ENCODE results near the gene TRDN.

DNA sequence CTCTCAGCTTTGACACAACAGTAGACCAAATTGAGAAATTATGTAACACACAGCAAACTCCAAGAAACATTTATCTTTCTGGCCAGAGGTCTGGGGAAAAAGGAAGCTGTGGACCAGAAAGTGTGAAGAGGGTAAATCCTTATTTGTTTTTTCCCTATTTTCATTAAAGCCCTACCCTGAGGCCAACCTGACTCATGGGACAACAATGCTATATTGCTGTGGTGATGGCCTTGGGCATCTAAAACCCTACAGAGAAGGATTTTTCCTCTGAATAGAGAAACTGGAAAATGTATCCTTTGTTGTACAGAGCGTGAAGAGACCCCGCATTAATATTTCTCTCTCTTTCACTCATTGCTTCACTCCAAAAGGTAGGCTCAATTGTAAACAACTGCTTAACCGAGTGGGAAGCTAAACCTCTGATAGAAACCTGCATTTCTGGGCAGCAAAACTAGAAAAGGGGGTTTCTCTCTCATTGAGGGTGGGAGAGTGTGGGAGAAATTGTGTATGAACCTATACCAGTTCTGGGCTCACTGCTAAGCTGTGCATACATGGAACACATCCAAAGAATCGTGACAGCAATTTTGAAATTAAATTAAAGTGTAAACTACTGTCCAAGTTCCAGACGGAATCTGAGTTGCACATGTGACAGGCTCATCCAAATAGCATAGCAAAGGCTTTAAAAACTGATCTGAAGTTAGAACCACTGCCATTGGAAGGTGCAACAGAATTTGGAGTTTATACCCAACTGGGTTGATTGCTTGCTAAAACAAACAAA lies 465.2 kb downstream of the TRDN start:
- no peak for TF ChIP-seq EZH2 (IDR thresholded peaks at IDR 0.05)
- TF ChIP-seq POLR2AphosphoS5 (IDR thresholded peaks at IDR 0.05; ENCODE audit: borderline replicate concordance, low read depth, low read length) = no peak
- TF ChIP-seq FOXP2 (optimal IDR thresholded peaks at IDR 0.05; ENCODE audit: control extremely low read depth, extremely low read length, insufficient read depth) = no peak

Data from SK-N-MC (cell line).